Measurements from ENCODE around the gene GPR15LG.

Gene GPR15LG

GRCh38 chr10:84225427-84226173 lies 52.0 kb downstream of the GPR15LG start, which contains the start of gene LRIT2:
Gene LRIT2 (minus strand): TSS chr10:84225544. CDS start chr10:84225520, 24 bp downstream.
- Histone ChIP-seq H3K4me1 (no peaks in the 10 kb centered on the region), H3K9me3 (no peaks in the 10 kb centered on the region), H3K27me3 (no peaks in the 10 kb centered on the region), H3K36me3 (no peaks in the 10 kb centered on the region), H3K4me3 (ENCODE audit: low read depth, low read length) (no peak within 1 kb of the TSS)
- DNase-seq = no peak
- no peak for TF ChIP-seq CTCF (IDR thresholded peaks at IDR 0.05; ENCODE audit: low read depth, low read length)

- H3K4me3 ChIP-seq (ENCODE audit: low read depth, low read length) = no peak overlapping the region
- no peaks in the 10 kb centered on the region for H3K9me3 ChIP-seq
- H3K27me3 ChIP-seq = no peaks in the 10 kb centered on the region
- TF ChIP-seq CTCF (IDR thresholded peaks at IDR 0.05; ENCODE audit: low read depth, low read length) = no peak
- no peak for DNase-seq
- H3K4me1 ChIP-seq = no peaks in the 10 kb centered on the region
- no peaks in the 10 kb centered on the region for H3K36me3 ChIP-seq
Observed at GRCh38 chr10:84226616-84227015, 53.0 kb downstream of the GPR15LG start.

GRCh38 chr10:84227810-84228209 lies 54.2 kb downstream of the GPR15LG start:
- DNase-seq = no peak
- Histone ChIP-seq H3K9me3 (no peaks in the 10 kb centered on the region), H3K4me1 (no peaks in the 10 kb centered on the region), H3K27me3 (no peaks in the 10 kb centered on the region), H3K36me3 (no peaks in the 10 kb centered on the region), H3K4me3 (ENCODE audit: low read depth, low read length) (no peak overlapping the region)
- TF ChIP-seq CTCF (IDR thresholded peaks at IDR 0.05; ENCODE audit: low read depth, low read length) = no peak

GRCh38 chr10:84230359-84230758 lies 56.8 kb downstream of the GPR15LG start:
- no peak for TF ChIP-seq CTCF (IDR thresholded peaks at IDR 0.05; ENCODE audit: low read depth, low read length)
- Histone ChIP-seq H3K4me1 (no peaks in the 10 kb centered on the region), H3K36me3 (no peaks in the 10 kb centered on the region), H3K9me3 (no peaks in the 10 kb centered on the region), H3K27me3 (no peaks in the 10 kb centered on the region), H3K4me3 (ENCODE audit: low read depth, low read length) (no peak overlapping the region)
- no peak for DNase-seq

- no peaks in the 10 kb centered on the region for H3K27me3 ChIP-seq
- H3K4me3 ChIP-seq (ENCODE audit: low read depth, low read length) = no peak overlapping the region
- H3K4me1 ChIP-seq = no peaks in the 10 kb centered on the region
- DNase-seq = no peak
- no peak for TF ChIP-seq CTCF (IDR thresholded peaks at IDR 0.05; ENCODE audit: low read depth, low read length)
- H3K9me3 ChIP-seq = no peaks in the 10 kb centered on the region
- H3K36me3 ChIP-seq = no peaks in the 10 kb centered on the region
Observed at GRCh38 chr10:84232376-84232775, 58.8 kb downstream of the GPR15LG start.

- Histone ChIP-seq H3K9me3 (no peaks in the 10 kb centered on the region), H3K4me1 (no peaks in the 10 kb centered on the region), H3K4me3 (ENCODE audit: low read depth, low read length) (no peak overlapping the region), H3K27me3 (no peaks in the 10 kb centered on the region), H3K36me3 (no peaks in the 10 kb centered on the region)
- no peak for TF ChIP-seq CTCF (IDR thresholded peaks at IDR 0.05; ENCODE audit: low read depth, low read length)
- no peak for DNase-seq
Observed at GRCh38 chr10:84233940-84234339, 60.3 kb downstream of the GPR15LG start.
